H1 (cell line): ENCODE measurements around the gene NLGN4X. TPM values are rescaled to one million over a fixed set of nuclear protein-coding genes. Genes with fewer than 3 reads are reported as not detected.

Experiments
- CTCF ChIA-PET: fragments of 300-600 bp; sonication (Branson Sonifier 250); formaldehyde crosslinking; loops from one replicate; lab custom pipeline; 2021; ENCODE audit not compliant: partially characterized antibody; lab: Charles Lee
- POLR2A ChIA-PET: fragments of 300-600 bp; sonication (Branson Sonifier 250); formaldehyde crosslinking; loops from one replicate; lab custom pipeline; 2021; ENCODE audit warnings: inconsistent platforms; ENCODE audit not compliant: partially characterized antibody; lab: Charles Lee
- DNase-seq, 2 experiments: peaks; one replicate each; pipeline versions ENCODE4 v3.0.0 to v3.0.0-alpha.2; 2010 to 2022; ENCODE audit warnings: low spot score in 2 of 2, low read depth in 1 of 2, mixed read lengths in 1 of 2
- FAIRE-seq: peaks from 2 replicates; lab custom pipeline; 2011; peaks lifted over from hg19 to GRCh38; lab: Jason Lieb, UNC
- H2AFZ ChIP-seq: 2 replicates; pipeline ENCODE4 v1.8.1; 2012; ENCODE audit warnings: low read length, inconsistent platforms
- H2AK5ac ChIP-seq: 2 replicates; pipeline ENCODE4 v1.6.1; 2013; ENCODE audit warnings: low read depth, low read length
- H2BK120ac ChIP-seq: replicated peaks from 2 replicates; pipeline ENCODE3; 2013; ENCODE audit warnings: low read depth, low read length, inconsistent platforms
- H2BK12ac ChIP-seq: 2 replicates; pipeline ENCODE4 v1.6.1; 2013; ENCODE audit warnings: low read depth, low read length
- H2BK15ac ChIP-seq: 2 replicates; pipeline ENCODE4 v1.6.1; 2013; ENCODE audit warnings: low read length
- H2BK20ac ChIP-seq: 2 replicates; pipeline ENCODE4 v1.6.1; 2013; ENCODE audit warnings: low read length
- H2BK5ac ChIP-seq: 2 replicates; pipeline ENCODE4 v1.6.1; 2013; ENCODE audit warnings: low read depth, low read length
- H3K14ac ChIP-seq: 2 replicates; pipeline ENCODE4 v1.6.1; 2013; ENCODE audit warnings: inconsistent platforms; ENCODE audit not compliant: insufficient read length
- H3K18ac ChIP-seq: 2 replicates; pipeline ENCODE4 v1.6.1; 2013; ENCODE audit warnings: low read length; ENCODE audit errors: extremely low read depth
- H3K23ac ChIP-seq: 2 replicates; pipeline ENCODE4 v1.6.1; 2013; ENCODE audit warnings: inconsistent platforms; ENCODE audit not compliant: insufficient read length
- H3K23me2 ChIP-seq: 2 replicates; pipeline ENCODE4 v1.6.1; 2013; ENCODE audit warnings: low read depth, low read length
- H3K27ac ChIP-seq: 2 replicates; pipeline ENCODE4 v1.6.1; 2011; ENCODE audit warnings: low read depth, low read length, inconsistent platforms
- H3K27me3 ChIP-seq, 4 experiments: replicated peaks in 1 of 4; 1 replicate in 1 of 4; 2 replicates in 3 of 4; pipeline versions ENCODE4 v1.6.1 to v1.8.1; 2011 to 2013; ENCODE audit warnings: low read length in 3 of 4, mild to moderate bottlenecking in 3 of 4, inconsistent platforms in 2 of 4, mixed read lengths in 2 of 4, moderate library complexity in 1 of 4; ENCODE audit not compliant: control insufficient read depth in 3 of 4, insufficient read depth in 3 of 4; ENCODE audit errors: extremely low read depth in 1 of 4
- H3K36me3 ChIP-seq, 4 experiments: 2 replicates each; pipeline versions ENCODE4 v1.6.1 to v1.8.1; 2011 to 2013; ENCODE audit warnings: mild to moderate bottlenecking in 4 of 4, low read length in 3 of 4, moderate library complexity in 2 of 4, control low read depth in 1 of 4, inconsistent platforms in 1 of 4; ENCODE audit not compliant: insufficient read depth in 4 of 4, control insufficient read depth in 2 of 4
- H3K4ac ChIP-seq: replicated peaks from 2 replicates; pipeline ENCODE3; 2013; ENCODE audit warnings: low read length, low read depth, mixed read lengths, inconsistent platforms; ENCODE audit not compliant: insufficient read length
- H3K4me1 ChIP-seq, 4 experiments: replicated peaks in 1 of 4; 1 replicate in 1 of 4; 2 replicates in 3 of 4; pipeline versions ENCODE4 v1.6.1 to v1.8.1; 2011 to 2013; ENCODE audit warnings: low read length in 3 of 4, inconsistent platforms in 2 of 4, mixed read lengths in 1 of 4; ENCODE audit not compliant: insufficient read depth in 4 of 4, control insufficient read depth in 3 of 4
- H3K4me2 ChIP-seq, 2 experiments: 2 replicates each; pipeline versions ENCODE4 v1.6.1 to v1.8.1; 2011 to 2013; ENCODE audit warnings: low read depth in 2 of 2, low read length in 2 of 2, control low read depth in 1 of 2, inconsistent platforms in 1 of 2, mild to moderate bottlenecking in 1 of 2; ENCODE audit not compliant: insufficient read depth in 1 of 2
- H3K4me3 ChIP-seq, 4 experiments: fragments of 200-600, 300-600 bp in 1 of 4; sonication (generic), shearing (Covaris generic), sonication (Bioruptor Twin) in 1 of 4; 2 replicates each; pipeline versions ENCODE4 v1.5.1 to v1.8.1; 2011 to 2016; ENCODE audit warnings: low read length in 4 of 4, low read depth in 3 of 4, control low read depth in 2 of 4, inconsistent platforms in 2 of 4, mild to moderate bottlenecking in 2 of 4, mixed read lengths in 1 of 4, moderate library complexity in 1 of 4; ENCODE audit not compliant: insufficient read depth in 2 of 4; ENCODE audit errors: extremely low read depth in 1 of 4
- H3K56ac ChIP-seq: replicated peaks from 2 replicates; pipeline ENCODE3; 2013; ENCODE audit warnings: low read depth, mild to moderate bottlenecking, mixed read lengths, low read length, inconsistent platforms; ENCODE audit not compliant: insufficient read length
- H3K79me1 ChIP-seq: 2 replicates; pipeline ENCODE4 v1.6.1; 2013; ENCODE audit warnings: low read depth, low read length, control low read depth
- H3K79me2 ChIP-seq, 2 experiments: 2 replicates each; pipeline versions ENCODE4 v1.6.1 to v1.8.1; 2012 to 2013; ENCODE audit warnings: low read length in 2 of 2, mild to moderate bottlenecking in 2 of 2, inconsistent platforms in 1 of 2; ENCODE audit not compliant: insufficient read depth in 2 of 2, control insufficient read depth in 1 of 2
- H3K9ac ChIP-seq, 4 experiments: replicated peaks in 1 of 4; 1 replicate in 1 of 4; 2 replicates in 3 of 4; pipeline versions ENCODE4 v1.6.1 to v1.8.1; 2011 to 2013; ENCODE audit warnings: low read depth in 3 of 4, low read length in 3 of 4, control low read depth in 2 of 4, mild to moderate bottlenecking in 2 of 4, moderate library complexity in 2 of 4, inconsistent platforms in 1 of 4; ENCODE audit errors: extremely low read depth in 1 of 4
- H3K9me3 ChIP-seq, 2 experiments: 2 replicates each; pipeline versions ENCODE4 v1.6.1 to v1.8.1; 2012 to 2013; ENCODE audit warnings: mild to moderate bottlenecking in 2 of 2, moderate library complexity in 2 of 2, control low read depth in 1 of 2, inconsistent platforms in 1 of 2, low read depth in 1 of 2, low read length in 1 of 2, mixed read lengths in 1 of 2; ENCODE audit not compliant: insufficient read depth in 2 of 2
- H4K20me1 ChIP-seq, 2 experiments: replicated peaks in 1 of 2; 2 replicates each; pipeline versions ENCODE3 to v1.8.1; 2011 to 2013; ENCODE audit warnings: inconsistent platforms in 2 of 2, low read length in 2 of 2, mild to moderate bottlenecking in 1 of 2; ENCODE audit not compliant: insufficient read depth in 2 of 2, control insufficient read depth in 1 of 2
- H4K5ac ChIP-seq: 2 replicates; pipeline ENCODE4 v1.6.1; 2013; ENCODE audit warnings: low read length, low read depth, mixed read lengths, inconsistent platforms; ENCODE audit not compliant: insufficient read length
- H4K8ac ChIP-seq: 2 replicates; pipeline ENCODE4 v1.8.0; 2013; ENCODE audit warnings: mild to moderate bottlenecking, moderate library complexity, low read length, inconsistent platforms; ENCODE audit not compliant: insufficient read depth; ENCODE audit errors: extremely low read depth
- H4K91ac ChIP-seq: replicated peaks from 2 replicates; pipeline ENCODE3; 2013; ENCODE audit warnings: low read length, mixed read lengths, inconsistent platforms; ENCODE audit not compliant: insufficient read length
- CBX5 ChIP-seq: fragments of 300-800, 300-1000 bp; sonication (generic); IDR thresholded peaks from 2 replicates; pipeline ENCODE4 v1.7.1; 2016; ENCODE audit warnings: antibody characterized with exemption, low read length, low read depth
- CBX8 ChIP-seq: fragments of 300-800, 300-1000 bp; sonication (generic); IDR thresholded peaks from 2 replicates; pipeline ENCODE4 v1.7.1; 2016; ENCODE audit warnings: low read depth, low read length, borderline replicate concordance
- E2F6 ChIP-seq: IDR thresholded peaks from 2 replicates; pipeline ENCODE4 v1.6.1; 2012; ENCODE audit warnings: inconsistent platforms
- FOSL1 ChIP-seq: IDR thresholded peaks from 2 replicates; pipeline ENCODE4 v1.6.1; 2011; ENCODE audit warnings: mild to moderate bottlenecking, low read depth, low read length, moderate library complexity; ENCODE audit not compliant: insufficient read depth
- HDAC2 ChIP-seq, 2 experiments: fragments of 300-600 bp in 1 of 2; sonication (generic) in 1 of 2; IDR thresholded peaks; 2 replicates each; pipeline ENCODE4 v1.6.1; 2011 to 2012; ENCODE audit warnings: low read depth in 2 of 2, low read length in 2 of 2, mild to moderate bottlenecking in 2 of 2, moderate library complexity in 2 of 2, borderline replicate concordance in 1 of 2, inconsistent platforms in 1 of 2
- JUND ChIP-seq: IDR thresholded peaks from 2 replicates; pipeline ENCODE4 v1.6.1; 2011; ENCODE audit warnings: mild to moderate bottlenecking, improper control_type of control experiment, low read length
- KDM5A ChIP-seq: fragments of 200-600 bp; IDR thresholded peaks from 2 replicates; pipeline ENCODE4 v1.7.1; 2012; ENCODE audit warnings: mild to moderate bottlenecking, low read length, inconsistent platforms, mixed read lengths
- POLR2A ChIP-seq, 2 experiments: IDR thresholded peaks; 1 replicate in 1 of 2; 2 replicates in 1 of 2; pipeline ENCODE4 v1.6.1; 2011; ENCODE audit warnings: low read depth in 2 of 2, low read length in 2 of 2, mild to moderate bottlenecking in 2 of 2; ENCODE audit errors: control extremely low read depth in 1 of 2
- POU5F1 ChIP-seq: IDR thresholded peaks from 2 replicates; pipeline ENCODE4 v1.6.1; 2011; ENCODE audit warnings: low read depth, mild to moderate bottlenecking, low read length, moderate library complexity
- RFX5 ChIP-seq: IDR thresholded peaks from 2 replicates; pipeline ENCODE4 v1.6.1; 2011; ENCODE audit warnings: low read depth, low read length, improper control_type of control experiment, borderline replicate concordance
- RNF2 ChIP-seq: fragments of 200-900, 300-1000 bp; sonication (generic); IDR thresholded peaks from 2 replicates; pipeline ENCODE4 v1.7.1; 2016; ENCODE audit warnings: borderline replicate concordance, low read depth, mild to moderate bottlenecking, antibody characterized with exemption, low read length; ENCODE audit not compliant: poor library complexity, severe bottlenecking; ENCODE audit errors: missing control alignments
- RXRA ChIP-seq: IDR thresholded peaks from 2 replicates; pipeline ENCODE4 v1.6.1; 2011; ENCODE audit warnings: low read depth, mild to moderate bottlenecking, low read length, moderate library complexity; ENCODE audit not compliant: insufficient read depth
- SP1 ChIP-seq: IDR thresholded peaks from 2 replicates; pipeline ENCODE4 v1.6.1; 2011; ENCODE audit warnings: low read depth, low read length
- TCF12 ChIP-seq: IDR thresholded peaks from 2 replicates; pipeline ENCODE4 v1.6.1; 2011; ENCODE audit warnings: low read depth, mild to moderate bottlenecking, low read length
- WGBS, 2 experiments: shearing (Covaris generic) in 1 of 2; methylation state at CpG; one replicate each; pipeline versions ENCODE4 v1.1.6 to v1.1.7; 2013 to 2015; ENCODE audit warnings: low lambda C conversion rate in 2 of 2, mixed read lengths in 2 of 2, inconsistent platforms in 1 of 2, low coverage in 1 of 2, missing lambda C conversion rate in 1 of 2; ENCODE audit not compliant: insufficient replicate concordance in 2 of 2, insufficient coverage in 1 of 2, insufficient read length in 1 of 2; ENCODE audit errors: extremely low coverage in 1 of 2, missing lambda C conversion rate in 1 of 2; 5-methylcytosine and 5-hydroxymethylcytosine counted together
- polyA plus RNA-seq, 7 experiments: library from polyadenylated mRNA; depleted of rRNA in 3 of 7; stranded (reverse) in 5 of 7; unstranded in 2 of 7; fragments of >200 nt in 5 of 7; fragments of 200-250 nt in 2 of 7; gene quantifications; 1 replicate in 5 of 7; 2 replicates in 1 of 7; 4 replicates in 1 of 7; pipeline versions ENCODE4 v1.2.1 to v1.2.3, GENCODE V29; 2011 to 2013; ENCODE audit warnings: missing spikeins in 2 of 7, mixed read lengths in 2 of 7
- total RNA-seq: library from RNA; stranded (reverse); fragmentation: NEBNext Ultra II Directional; extraction: Animal tissue kit (Norgen Biotek cat#: 25700); gene quantifications from 2 replicates; pipeline ENCODE4 v1.2.1, GENCODE V29; 2021

NLGN4X gene
- total and polyA plus RNA-seq, 2 of the 8 experiments (the other 6 are each of a cell fraction or from before 2014, with no cell fraction given) = 104 to 124 TPM

GRCh38 chrX:6169407-6169806 lies 59.3 kb downstream of the NLGN4X start:
- Histone ChIP-seq H3K23ac (no peak overlapping the region), H3K79me2 (peaks cover 0 to 99% of the 10 kb centered on the region in 2 experiments; a peak in 3 of 4 replicates), H4K91ac (no peak overlapping the region), H3K27me3 (no peaks in the 10 kb centered on the region), H4K20me1 (peaks cover 0 to 3% of the 10 kb centered on the region in 2 experiments), H3K56ac (no peak overlapping the region), H3K9me3 (no peaks in the 10 kb centered on the region), H3K4me3 (no peak overlapping the region), H3K4me2 (no peak overlapping the region), H4K8ac (no peak overlapping the region), H2BK120ac (no peak overlapping the region), H3K4me1 (peaks cover 0 to 4% (median 0%) of the 10 kb centered on the region in 4 experiments; a peak in 1 of 7 replicates), H2AK5ac (no peak overlapping the region), H2AFZ (no peak overlapping the region), H3K36me3 (no peaks in the 10 kb centered on the region; a peak in 1 of 8 replicates), H2BK20ac (no peak overlapping the region), H3K23me2 (no peaks in the 10 kb centered on the region), H3K27ac (no peak overlapping the region), H2BK15ac (no peak overlapping the region), H2BK12ac (no peak overlapping the region), H3K79me1 (no peaks in the 10 kb centered on the region), H3K4ac (no peak overlapping the region), H3K14ac (no peak overlapping the region), H2BK5ac (no peak overlapping the region), H3K9ac (no peak overlapping the region), H3K18ac (no peak overlapping the region), H4K5ac (no peak overlapping the region)
- CTCF ChIA-PET = no interaction called here
- no peak for FAIRE-seq
- WGBS, 2 experiments = 77% methylated on average over 8 of the region's 8 CpGs; no CpG with 5 or more reads in 1 of the 2 experiments
- POLR2A ChIA-PET = no interaction called here
- no peak for DNase-seq
- TF ChIP-seq KDM5A (no peak), POLR2A (IDR thresholded peaks at IDR 0.05; ENCODE audit: control extremely low read depth in 1 of 2, low read depth in 2 of 2, low read length in 2 of 2) (no peak), E2F6 (no peak), TCF12 (no peak), CBX8 (no peak), JUND (no peak), RXRA (no peak), RFX5 (no peak), FOSL1 (no peak), POU5F1 (no peak), SP1 (no peak), HDAC2 (IDR thresholded peaks at IDR 0.05; ENCODE audit: borderline replicate concordance in 1 of 2, low read depth in 2 of 2, low read length in 2 of 2) (no peak), CBX5 (no peak), RNF2 (no peak)
